Germinal center (tissue), 1 donor: ENCODE measurements around the gene BCL7A.
"Not testable (repeated sequence)": the region's sequence is repeated elsewhere in the genome, so short reads cannot be mapped to it uniquely, and the experiment has no call there.

Experiments used
- DNase-seq: peaks from one replicate; pipeline ENCODE4 v3.0.0; 2012; ENCODE audit warnings: mixed read lengths, low spot score

BCL7A gene

DNA sequence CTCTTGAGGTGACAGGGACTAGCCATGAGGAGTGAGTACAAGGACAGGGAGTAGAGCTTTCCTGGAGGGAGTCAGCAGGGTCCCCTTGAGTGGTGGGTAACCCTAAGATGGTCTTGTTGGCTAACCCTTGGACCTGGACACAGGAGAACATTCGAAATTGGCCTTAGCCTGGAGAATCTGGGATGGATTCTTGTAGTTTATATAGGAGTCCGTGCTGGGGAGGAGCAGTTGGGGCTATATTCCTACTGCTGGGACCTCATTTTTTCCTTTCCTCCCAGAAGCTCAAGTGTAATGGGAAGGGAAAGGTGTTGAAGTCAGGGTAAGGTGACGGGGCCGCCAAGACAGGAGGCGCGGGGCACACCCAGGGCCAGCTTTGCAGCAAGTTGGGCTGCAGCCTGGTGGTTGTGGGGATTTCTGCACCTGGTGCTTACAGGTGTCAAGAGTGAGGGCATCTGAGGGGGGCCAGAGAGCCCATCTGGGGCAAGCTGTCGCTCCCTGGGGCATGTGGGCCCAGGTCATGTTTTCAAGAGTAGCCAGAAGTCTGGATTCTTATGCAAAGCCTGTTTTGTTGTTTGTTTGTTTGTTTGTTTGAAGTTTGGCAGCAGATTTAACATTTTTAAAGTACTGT is 5.1 kb downstream of the BCL7A start:
- DNase-seq: peak; percentile 69

- no peak for DNase-seq
These were observed 6.7 kb downstream of the BCL7A start for GRCh38 chr12:122028165-122028904.

GRCh38 chr12:122028905-122029560 is 7.3 kb downstream of the BCL7A start:
- peak; percentile 80 for DNase-seq

DNA sequence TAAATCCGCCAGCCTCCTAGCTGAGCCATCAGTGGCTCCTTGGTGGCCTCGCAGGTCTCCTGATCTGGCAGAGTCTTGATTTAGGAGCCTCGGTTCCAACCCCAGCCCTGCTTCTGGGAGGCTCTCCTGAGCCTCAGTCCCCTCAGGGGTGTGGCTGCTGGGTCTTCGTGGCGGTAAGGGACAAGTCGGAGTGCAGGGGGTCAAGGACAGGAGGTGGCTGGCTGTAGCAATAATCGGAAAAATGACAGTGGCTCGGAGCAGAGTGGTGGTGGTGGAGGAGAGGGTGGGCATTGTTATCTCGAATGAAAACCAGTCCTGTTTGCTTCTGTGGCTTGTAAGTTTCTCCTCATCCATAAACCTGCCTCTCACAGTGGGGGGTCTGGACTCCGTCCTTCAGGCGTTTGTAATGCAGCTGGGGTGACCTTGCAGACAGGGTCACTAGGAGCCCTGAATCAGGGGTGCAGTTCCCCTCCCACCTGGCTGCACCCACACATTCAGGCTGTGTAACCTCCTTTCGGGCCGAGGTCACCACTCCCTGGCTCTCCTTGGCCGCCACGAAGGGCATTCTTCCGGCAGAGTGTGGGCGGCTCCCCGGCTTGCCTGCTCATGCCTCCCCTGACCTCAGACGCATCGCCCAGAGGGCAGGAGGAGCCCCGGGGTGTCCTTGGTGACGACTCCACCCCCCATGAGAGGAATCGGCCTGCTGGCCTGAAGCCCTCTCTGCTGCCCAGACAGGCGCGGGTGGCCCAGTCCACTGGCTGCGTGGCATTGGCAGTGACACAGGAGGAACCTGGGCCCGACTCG is 8.1 kb downstream of the BCL7A start:
- no peak for DNase-seq

GRCh38 chr12:122030424-122031035 is 8.8 kb downstream of the BCL7A start:
- peak; percentile 36 for DNase-seq

DNA sequence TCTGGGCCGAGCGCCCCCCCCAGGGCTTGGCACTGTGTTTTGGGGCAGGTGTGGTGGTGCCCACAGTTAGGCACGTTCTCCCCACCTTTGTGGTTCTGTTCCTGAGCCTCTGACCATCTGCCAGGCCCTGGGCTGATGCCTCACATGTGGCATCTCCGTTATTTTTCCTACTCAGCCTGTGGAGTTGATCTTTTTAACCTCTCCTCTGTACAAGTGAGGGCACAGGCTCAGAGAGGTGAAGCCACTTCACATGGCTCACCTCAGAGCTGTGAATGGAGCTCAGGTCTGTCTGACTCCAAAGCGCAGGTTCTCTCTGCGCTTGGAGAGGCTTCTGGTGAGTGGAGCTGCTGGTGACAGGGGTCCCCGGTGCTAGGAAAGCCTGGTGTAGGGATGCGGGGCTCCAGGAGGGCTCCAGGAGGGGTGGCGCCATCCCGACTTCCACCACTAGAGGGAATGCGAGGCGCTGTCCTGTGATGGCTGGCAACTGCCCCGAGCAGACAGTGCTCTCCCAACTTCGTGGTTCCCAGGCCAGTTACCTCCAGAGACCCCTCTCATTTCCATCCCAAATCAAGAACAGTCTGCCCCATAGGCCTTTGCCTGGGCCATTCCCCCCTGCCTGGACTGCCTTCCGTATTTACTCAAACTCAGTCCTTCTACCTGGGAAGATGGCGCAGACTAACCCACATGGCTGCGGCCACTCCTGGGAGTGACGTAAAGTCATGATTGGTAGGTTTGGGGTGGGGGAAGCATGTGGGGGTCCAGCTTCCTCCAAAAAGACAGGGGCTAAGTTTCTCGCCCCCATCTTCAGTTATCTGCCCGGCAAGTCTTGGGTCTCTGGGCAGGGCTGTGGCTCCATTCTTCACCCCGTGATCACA is 9.9 kb downstream of the BCL7A start:
- peak; percentile 48 for DNase-seq

GRCh38 chr12:122032580-122032979 is 10.9 kb downstream of the BCL7A start:
- DNase-seq: peak; percentile 63

GRCh38 chr12:122035292-122035691 is 13.6 kb downstream of the BCL7A start:
- DNase-seq: no peak

GRCh38 chr12:122036153-122036552 is 14.5 kb downstream of the BCL7A start:
- no peak for DNase-seq

DNA sequence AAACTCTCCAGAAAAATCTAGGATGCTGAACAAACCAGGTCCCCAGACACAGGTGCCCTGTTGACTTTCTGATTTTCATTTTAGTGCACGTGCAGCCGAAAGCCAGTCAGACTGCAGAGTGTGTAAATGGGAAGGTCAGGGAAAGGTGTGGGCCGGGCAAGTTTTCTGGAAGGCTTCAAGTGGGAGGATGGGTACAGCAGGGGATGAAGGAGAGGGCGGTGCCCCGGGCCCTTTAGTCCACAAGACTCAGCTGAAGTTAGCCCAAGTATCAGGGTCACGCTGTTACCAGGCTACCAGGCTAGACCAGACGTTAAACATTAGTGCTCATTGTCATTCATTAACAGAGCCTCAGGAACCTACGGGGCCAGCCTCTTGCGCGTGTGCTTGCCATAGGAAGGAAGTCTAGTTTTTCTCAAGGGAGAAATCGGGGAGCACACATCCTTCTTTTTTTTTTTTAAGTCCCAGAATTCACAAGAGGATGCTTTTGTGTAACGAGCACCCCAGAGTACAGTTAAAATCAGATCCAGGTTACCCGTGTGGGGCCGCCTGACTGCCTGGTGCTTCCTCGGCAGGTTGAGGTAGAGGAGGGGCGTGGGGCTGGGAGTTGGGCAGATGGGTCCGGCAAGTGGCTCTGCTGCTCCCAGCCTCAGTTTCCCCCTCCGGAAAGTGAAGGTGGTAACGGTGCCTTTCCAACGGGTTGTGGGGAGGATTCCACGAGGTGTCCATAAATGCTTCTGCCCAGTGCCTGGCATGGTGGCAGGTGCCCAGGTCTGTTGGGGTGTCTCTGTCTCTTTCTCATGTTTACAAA is 19.1 kb downstream of the BCL7A start:
- DNase-seq: no peak

DNA sequence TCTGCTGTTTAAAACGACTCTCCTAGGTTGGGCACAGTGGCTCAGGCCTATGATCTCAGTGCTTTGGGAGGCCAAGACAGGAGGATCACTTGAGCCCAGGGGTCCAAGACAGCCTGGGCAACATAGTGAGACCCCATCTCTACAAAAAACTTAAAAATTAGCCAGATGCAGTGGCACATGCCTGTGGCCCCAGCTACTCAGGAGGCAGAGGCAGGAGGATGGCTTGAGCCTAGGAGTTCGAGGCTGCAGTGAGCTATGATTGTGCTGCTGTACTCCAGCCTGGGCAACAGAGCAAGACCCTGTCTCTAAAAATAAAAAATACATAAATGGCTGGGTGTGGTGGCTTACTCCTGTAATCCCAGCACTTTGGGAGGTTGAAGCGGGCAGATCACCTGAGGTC is 19.8 kb downstream of the BCL7A start:
- DNase-seq: not testable (repeated sequence)

DNA sequence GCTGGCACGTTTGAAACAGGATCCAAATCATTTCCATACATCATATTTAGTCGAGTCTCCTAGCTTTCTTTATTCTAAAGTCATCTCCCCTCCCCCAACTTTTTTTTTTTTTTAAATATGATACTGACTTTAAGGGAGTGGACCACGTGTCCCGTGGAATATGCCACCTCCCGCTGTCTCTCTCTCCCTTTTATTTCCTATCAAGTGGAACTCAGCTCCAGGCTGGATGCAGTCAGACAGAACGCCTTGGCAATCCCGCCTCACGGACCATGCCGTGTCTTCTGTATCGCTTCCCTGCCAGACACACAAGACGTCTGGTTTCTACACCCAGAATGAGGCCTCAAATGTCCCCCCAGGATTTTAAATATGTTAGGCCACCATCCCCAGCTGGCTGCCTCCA is 21.2 kb downstream of the BCL7A start:
- no peak for DNase-seq

GRCh38 chr12:122043476-122043875 is 21.8 kb downstream of the BCL7A start:
- no peak for DNase-seq

- DNase-seq: no peak
These were observed 23.6 kb downstream of the BCL7A start for GRCh38 chr12:122045262-122045661.

DNA sequence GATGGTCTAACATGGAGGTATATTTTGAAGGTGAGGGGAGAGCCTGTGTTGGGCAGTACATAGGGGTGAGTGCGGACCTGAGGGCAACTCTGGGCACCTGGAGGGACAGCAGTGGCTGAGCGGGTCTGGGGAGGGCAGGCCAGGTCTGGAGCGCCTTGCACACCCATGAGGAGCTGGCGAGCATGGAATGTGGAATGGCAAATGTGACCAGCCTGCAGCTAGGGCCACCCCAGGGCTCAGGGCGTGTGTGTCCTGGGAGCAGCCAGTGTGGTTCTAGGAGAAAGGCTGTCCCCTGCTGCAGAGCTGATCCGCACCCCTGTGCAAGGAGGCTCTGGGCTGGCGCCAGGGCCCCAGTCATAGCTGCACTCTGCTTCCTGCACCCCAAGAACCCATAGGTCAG is 24.5 kb downstream of the BCL7A start:
- no peak for DNase-seq

DNA sequence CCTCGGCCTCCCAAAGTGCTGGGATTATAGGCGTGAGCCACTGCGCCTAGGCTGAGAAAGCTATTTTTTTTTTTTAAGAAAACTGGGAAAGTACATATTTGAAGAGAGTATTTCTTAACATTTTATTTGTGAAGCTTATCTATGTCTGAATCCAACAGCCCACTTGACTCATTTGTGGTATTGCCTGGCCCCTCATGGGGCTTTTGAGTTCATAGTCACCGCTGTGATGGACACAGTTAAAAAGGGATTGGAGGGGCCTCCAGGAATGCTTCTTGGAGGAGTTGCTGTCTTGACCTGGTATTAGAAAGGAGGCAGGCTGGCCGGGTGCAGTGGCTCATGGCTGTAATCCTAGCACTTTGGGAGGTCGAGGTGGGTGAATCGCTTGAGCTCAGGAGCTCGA is 26.5 kb downstream of the BCL7A start:
- DNase-seq: no peak

GRCh38 chr12:122049827-122050226 is 28.1 kb downstream of the BCL7A start:
- no peak for DNase-seq

GRCh38 chr12:122050706-122051105 is 29.0 kb downstream of the BCL7A start:
- no peak for DNase-seq

DNA sequence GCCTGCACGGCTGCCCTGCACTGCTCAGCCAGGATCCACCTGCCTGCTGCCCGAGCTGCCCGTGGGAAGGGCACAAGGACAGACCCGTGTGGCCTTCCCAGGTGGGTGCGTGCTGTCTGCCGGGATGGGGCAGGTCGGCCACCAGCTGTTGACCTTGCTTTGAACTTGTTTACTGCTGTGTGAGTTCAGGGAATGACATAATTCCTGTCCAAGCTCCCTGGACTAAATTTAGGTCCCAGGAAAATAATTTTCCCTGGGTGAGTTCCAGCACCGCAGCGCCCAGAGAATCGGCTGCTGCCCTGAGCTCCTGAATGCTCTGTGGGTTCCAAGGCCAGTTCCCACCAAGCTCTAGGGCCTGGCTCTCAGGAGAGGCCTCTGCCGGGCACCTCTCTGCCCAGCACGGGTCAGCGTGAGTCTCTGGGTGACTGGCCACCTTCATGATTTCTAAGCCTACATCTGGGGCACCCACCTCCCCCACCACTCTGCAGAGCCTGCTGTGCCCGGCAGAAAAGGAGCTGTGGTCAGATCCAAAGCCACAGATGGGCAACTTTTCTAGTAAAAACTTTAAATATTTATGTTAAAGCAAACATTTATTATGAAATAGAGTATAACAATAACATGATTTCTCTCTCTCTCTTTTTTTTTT is 29.7 kb downstream of the BCL7A start:
- no peak for DNase-seq

GRCh38 chr12:122052285-122052684 is 30.6 kb downstream of the BCL7A start:
- DNase-seq: no peak
